Stomach smooth muscle (tissue), 2 donors: Measurements from ENCODE around the gene PODXL2.

Experiments
- H3K27ac ChIP-seq: one replicate; pipeline ENCODE4 v1.7.0; 2013; ENCODE audit warnings: mild to moderate bottlenecking, low read length, inconsistent platforms
- H3K27me3 ChIP-seq, 2 donors: one replicate each; pipeline ENCODE4 v1.7.0; 2013; ENCODE audit warnings: low read length in 2 of 2; ENCODE audit not compliant: insufficient read depth in 2 of 2, control insufficient read depth in 1 of 2
- H3K36me3 ChIP-seq, 2 donors: one replicate each; pipeline ENCODE4 v1.7.0; 2013; ENCODE audit warnings: low read length in 2 of 2; ENCODE audit not compliant: control insufficient read depth in 2 of 2, insufficient read depth in 2 of 2
- H3K4me1 ChIP-seq: one replicate; pipeline ENCODE4 v1.7.0; 2013; ENCODE audit warnings: low read length; ENCODE audit not compliant: control insufficient read depth, insufficient read depth
- H3K4me3 ChIP-seq, 2 donors: one replicate each; pipeline ENCODE4 v1.7.0; 2013; ENCODE audit warnings: low read length in 2 of 2
- H3K9ac ChIP-seq, 2 donors: one replicate each; pipeline ENCODE4 v1.7.0; 2013; ENCODE audit warnings: low read length in 2 of 2, mild to moderate bottlenecking in 1 of 2
- H3K9me3 ChIP-seq, 2 donors: one replicate each; pipeline ENCODE4 v1.7.0; 2013; ENCODE audit warnings: low read length in 2 of 2; ENCODE audit not compliant: control insufficient read depth in 2 of 2
- donor health status: healthy.
- donor health status: Pancreatic carcinoma.

PODXL2 gene, protein sequence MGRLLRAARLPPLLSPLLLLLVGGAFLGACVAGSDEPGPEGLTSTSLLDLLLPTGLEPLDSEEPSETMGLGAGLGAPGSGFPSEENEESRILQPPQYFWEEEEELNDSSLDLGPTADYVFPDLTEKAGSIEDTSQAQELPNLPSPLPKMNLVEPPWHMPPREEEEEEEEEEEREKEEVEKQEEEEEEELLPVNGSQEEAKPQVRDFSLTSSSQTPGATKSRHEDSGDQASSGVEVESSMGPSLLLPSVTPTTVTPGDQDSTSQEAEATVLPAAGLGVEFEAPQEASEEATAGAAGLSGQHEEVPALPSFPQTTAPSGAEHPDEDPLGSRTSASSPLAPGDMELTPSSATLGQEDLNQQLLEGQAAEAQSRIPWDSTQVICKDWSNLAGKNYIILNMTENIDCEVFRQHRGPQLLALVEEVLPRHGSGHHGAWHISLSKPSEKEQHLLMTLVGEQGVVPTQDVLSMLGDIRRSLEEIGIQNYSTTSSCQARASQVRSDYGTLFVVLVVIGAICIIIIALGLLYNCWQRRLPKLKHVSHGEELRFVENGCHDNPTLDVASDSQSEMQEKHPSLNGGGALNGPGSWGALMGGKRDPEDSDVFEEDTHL

DNA sequence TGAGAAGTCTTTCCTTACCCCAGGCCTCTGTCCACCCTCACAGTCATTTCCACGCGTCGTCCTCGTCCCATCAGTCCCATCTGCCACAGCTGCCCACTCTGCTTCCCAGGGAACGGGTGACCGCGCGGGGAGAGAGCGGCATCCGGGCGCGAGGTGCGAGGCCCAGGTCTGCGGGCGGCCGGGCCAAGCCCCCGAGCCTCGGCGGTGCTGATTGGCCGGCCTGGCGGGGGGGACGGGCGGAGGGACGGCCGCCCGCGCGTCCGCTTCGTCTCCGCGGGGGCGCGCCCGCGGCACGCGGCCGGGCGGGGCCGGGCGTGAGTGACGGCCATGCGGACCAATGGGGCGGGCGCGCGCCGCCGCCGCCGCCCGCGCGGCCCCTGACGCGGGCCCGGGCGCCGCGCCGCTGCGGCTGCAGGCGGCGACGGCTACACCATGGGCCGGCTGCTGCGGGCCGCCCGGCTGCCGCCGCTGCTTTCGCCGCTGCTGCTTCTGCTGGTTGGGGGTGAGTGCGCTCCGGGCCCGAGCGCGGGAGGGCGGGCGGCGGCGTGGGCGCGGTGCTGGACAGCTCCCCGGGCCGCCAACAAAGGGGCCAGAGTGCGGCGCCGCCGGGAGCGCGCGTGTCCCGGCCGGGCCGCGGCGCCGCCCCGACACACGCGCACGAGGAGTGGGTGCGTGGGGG is at the start of gene PODXL2:
PODXL2 (plus strand) TSS at position 398 of the 679 bp plus-strand sequence; CDS start at position 433, 35 bp downstream.
- Histone ChIP-seq H3K27ac (no peak within 1 kb of the TSS), H3K4me3 (peak within 1 kb of the TSS; percentile 59 to 76), H3K27me3 (peaks cover 0 to 5% of the 10 kb centered on the region in 2 donors), H3K4me1 (peaks cover 12% of the 10 kb centered on the region), H3K36me3 (no peaks in the 10 kb centered on the region), H3K9ac (peak within 1 kb of the TSS in 1 of 2 donors; percentile 44), H3K9me3 (no peaks in the 10 kb centered on the region)

DNA sequence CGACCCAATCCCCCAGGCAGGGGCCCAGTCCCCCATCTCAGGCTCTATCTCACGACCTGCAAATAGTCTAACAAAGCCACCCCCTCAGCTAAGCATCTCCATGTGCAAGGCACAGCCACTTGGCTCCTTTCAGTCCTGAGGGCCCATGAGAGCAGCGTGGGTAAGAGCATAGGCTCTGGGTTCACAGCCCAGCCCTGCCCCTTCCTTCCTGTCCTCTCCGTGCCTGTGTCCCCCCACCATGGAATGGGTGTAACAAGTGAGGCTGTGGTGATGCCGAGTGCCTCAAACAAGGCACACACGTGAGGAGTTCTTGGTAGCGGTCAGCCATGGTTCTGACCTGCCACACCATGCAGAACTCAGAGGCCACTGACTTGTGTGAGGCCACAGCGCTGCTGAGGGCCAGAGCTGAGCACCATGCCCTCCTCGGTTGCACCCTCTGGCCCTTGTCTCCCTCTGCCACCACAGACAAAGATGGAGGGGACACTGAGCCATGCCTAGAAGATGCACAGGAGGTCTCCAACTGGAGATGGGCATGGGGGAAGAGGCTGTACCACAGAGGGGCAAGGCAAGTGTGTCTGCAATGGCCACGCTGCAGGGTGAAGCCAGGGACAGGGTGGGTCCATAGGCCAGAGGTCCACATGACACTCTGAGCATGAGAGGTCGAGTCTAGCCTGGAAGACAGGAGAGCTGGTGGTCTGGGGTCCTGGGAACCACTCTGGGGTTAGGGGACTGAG is 48.5 kb upstream of the PODXL2 start:
- H3K36me3 ChIP-seq, result peaks cover 0 to 20% of the 10 kb centered on the region in 2 donors
- H3K9me3 ChIP-seq, result no peaks in the 10 kb centered on the region
- no peak overlapping the region for H3K9ac ChIP-seq
- no peaks in the 10 kb centered on the region for H3K27me3 ChIP-seq
- no peak overlapping the region for H3K4me3 ChIP-seq
- H3K27ac ChIP-seq, result no peak overlapping the region
- H3K4me1 ChIP-seq, result peaks cover 5% of the 10 kb centered on the region

DNA sequence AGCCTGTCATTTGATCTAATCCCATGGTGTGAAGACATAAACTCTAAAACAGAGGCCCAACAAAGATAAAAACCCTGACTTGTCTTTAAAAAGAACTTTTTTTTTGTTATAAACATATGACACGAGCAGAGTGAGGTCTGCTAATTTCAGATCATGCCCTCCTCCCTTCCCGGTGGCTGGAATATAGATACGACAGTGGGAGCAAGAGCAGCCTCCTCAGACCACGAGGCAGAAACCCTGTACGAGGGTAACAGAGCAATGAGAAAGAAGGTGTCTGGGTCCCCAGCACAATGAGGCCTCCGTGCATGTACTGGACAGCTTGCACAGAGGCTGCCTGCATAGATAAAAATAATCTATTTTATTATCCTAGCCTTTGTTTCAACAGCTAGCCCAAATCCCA is 44.3 kb upstream of the PODXL2 start:
- Histone ChIP-seq H3K9me3 (no peaks in the 10 kb centered on the region), H3K4me1 (peaks cover 35% of the 10 kb centered on the region), H3K27me3 (no peaks in the 10 kb centered on the region), H3K36me3 (peaks cover 3 to 8% of the 10 kb centered on the region in 2 donors), H3K27ac (no peak overlapping the region), H3K9ac (no peak overlapping the region), H3K4me3 (no peak overlapping the region)

DNA sequence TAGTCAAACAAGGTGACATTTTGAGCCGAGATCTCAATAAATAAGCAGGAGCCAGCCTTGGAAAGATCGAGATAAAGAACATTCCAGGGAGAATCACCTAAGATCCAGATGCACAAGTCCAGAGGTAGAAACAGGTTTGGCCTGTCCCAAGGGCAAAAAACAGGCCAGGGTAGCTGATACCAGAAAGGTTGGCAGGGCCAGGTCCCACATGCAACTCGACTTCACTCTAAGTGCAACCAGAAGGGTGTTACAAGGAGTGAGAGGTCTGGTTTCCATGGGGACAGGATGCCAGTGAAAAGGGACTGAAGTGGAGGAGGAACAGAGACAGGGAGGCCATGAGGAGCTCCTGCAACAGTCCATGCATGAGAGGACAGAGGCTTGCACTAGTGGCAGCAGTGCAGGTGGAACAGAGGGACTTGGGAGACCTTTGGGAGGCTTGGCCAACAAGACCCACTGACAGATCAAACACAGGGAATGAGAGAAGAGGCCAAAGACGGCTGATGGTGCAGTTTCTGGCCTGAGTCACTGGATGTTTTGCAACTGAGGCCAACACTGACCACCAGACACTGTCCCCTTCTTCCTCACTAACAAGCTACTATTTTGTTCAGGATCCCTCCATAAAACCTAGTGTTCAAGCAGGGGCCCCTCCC is 43.7 kb upstream of the PODXL2 start:
- Histone ChIP-seq H3K4me1 (peaks cover 34% of the 10 kb centered on the region), H3K9ac (no peak overlapping the region), H3K4me3 (no peak overlapping the region), H3K27me3 (no peaks in the 10 kb centered on the region), H3K36me3 (peaks cover 3 to 4% of the 10 kb centered on the region in 2 donors), H3K27ac (no peak overlapping the region), H3K9me3 (no peaks in the 10 kb centered on the region)

DNA sequence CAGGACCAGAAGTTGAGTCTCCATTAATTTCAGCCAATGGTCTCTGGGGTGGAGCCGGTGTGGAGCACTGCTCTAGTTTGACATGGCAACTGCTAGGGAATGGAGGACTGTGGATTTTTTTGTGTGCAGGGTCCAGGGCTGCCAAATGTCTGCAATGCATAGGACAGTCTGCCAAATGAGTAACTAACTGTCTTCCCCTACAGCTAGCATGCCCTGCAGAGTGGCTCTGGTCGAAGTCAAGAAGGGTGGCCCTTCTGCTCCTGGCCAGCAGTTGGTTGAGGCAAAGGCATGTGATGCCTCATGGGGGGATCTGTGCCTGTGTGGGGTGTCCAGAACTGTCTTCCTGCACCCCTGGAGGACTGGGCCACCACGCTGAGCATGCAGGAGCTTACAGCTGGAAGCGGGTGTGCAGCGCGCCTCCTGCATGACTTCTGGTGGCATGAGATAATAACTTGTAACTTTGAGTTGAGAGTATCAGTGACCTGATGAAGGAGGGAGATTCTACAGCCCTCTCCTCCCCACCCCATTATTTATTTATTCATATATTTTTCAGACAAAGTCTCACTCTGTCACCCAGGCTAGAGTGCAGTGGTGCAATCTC is 43.1 kb upstream of the PODXL2 start:
- Histone ChIP-seq H3K36me3 (peaks cover 2 to 3% of the 10 kb centered on the region in 2 donors), H3K9me3 (no peaks in the 10 kb centered on the region), H3K9ac (no peak overlapping the region), H3K27ac (no peak overlapping the region), H3K4me1 (peaks cover 34% of the 10 kb centered on the region), H3K4me3 (no peak overlapping the region), H3K27me3 (no peaks in the 10 kb centered on the region)

DNA sequence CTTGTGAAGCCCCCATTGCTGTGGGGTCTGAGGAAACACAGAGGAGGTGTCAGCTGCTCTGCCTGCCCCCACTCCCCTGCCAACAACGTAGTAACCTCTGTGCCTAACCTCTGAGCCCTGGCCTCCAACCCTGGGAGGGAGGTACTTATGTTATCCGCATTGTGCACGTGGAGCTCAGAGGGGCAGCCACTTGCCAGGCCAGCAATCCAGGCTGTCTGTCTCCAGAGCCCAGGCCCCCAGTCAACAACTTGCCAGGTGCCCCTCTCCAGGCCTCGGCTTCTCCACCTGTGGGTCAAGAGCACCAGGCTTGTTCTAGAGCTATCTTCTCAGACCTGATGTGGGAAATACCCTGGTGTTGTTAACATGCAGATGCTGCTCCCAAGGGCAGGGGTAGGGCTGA is 41.1 kb upstream of the PODXL2 start:
- Histone ChIP-seq H3K9ac (no peak overlapping the region), H3K4me1 (peaks cover 43% of the 10 kb centered on the region), H3K27me3 (no peaks in the 10 kb centered on the region), H3K36me3 (peaks cover 2 to 3% of the 10 kb centered on the region in 2 donors), H3K4me3 (peak overlapping the region in 1 of 2 donors; percentile 15), H3K9me3 (no peaks in the 10 kb centered on the region), H3K27ac (no peak overlapping the region)

DNA sequence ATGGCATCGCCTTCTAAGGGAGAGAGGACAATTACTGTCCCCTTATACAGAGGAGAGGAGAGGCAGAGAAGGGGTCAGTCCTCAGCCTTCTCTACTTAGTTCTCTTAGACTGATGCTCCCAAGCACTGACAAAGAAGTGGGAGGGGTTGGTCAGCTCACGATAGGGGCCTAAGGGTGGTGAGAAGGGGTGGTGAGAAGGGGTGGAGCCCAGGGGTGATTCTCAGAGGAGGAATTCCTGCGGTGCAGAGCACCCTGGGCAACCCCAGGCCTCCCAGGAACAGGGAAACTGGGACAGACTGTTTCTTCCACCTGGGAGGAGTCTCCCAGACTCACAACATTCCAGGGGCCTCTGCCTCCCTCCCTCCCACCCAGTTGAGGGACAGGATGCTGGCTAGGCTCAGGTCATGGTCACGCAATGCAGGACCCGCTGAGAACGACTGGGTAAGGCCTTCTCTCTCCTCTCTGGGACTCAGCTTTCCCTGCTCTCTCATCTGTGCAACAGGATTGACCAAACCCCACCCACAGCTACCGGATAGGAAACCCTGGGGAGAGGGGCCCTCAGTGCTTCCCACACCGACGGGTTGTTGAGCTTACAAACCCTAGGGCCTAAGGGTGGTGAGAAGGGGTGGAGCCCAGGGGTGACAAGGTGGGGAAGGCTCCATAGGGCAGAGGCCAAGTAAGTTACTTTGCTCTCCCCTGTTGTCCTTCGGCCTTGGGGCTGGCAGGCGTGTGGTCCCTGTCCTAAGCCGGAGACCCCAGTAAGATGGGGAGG is 40.0 kb upstream of the PODXL2 start:
- Histone ChIP-seq H3K36me3 (peaks cover 2 to 3% of the 10 kb centered on the region in 2 donors), H3K9ac (peak overlapping the region; percentile 87 to 95), H3K27me3 (no peaks in the 10 kb centered on the region), H3K9me3 (no peaks in the 10 kb centered on the region), H3K4me1 (peaks cover 43% of the 10 kb centered on the region), H3K27ac (peak overlapping the region; percentile 76), H3K4me3 (peak overlapping the region; percentile 87 to 90)

DNA sequence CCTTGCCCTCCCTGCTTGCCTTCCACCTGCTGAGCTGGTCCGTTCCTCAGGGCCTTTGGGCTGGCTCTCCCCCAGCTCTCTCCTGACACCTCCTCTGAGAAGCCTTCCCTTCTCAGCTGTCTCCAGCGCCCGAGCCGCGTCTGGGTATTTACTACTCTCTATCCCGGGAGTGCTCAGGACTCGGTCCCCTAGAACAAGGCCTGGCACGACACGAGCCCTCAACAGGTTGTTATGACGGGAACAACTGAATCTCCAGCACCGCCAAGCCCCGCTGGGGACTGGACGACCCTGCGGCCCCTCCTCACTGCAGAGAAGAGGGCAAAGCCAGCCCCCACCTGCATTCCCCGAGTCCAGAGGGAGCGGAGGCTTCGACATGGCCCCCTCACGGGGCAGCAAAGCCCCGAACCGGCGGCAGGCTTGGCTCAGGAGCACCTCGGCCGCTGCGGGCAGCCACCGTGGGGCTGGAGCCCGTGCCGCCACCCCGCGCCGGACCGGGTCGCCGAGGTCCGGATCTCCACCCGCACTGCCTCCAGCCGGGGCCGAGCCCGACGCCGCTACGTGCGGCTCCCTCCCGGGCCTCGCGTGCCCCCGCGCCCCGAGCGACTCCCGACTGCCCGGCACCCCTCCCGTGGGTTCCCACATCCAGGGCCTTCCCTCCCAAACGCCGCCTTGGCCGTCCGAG is 39.2 kb upstream of the PODXL2 start:
- Histone ChIP-seq H3K27ac (peak overlapping the region; percentile 76), H3K9ac (peak overlapping the region; percentile 87 to 95), H3K4me1 (peaks cover 43% of the 10 kb centered on the region), H3K9me3 (no peaks in the 10 kb centered on the region), H3K27me3 (no peaks in the 10 kb centered on the region), H3K36me3 (peaks cover 2 to 3% of the 10 kb centered on the region in 2 donors), H3K4me3 (peak overlapping the region; percentile 87 to 90)

DNA sequence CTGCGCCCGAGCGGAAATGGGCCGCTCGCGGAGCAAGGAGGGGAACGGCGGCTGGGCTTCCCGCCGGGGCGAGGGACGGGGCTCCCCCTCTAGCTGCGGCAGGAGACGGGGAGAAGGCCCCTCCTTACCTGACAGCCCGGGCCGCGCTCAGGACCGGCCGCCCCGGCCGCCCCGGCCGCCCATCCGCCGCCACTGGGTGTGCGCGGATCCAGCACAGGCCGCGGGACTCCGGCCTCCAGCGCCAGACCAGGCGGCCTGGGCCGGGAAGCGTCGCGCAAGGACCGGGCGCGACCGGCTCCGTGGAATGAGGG is 38.7 kb upstream of the PODXL2 start:
- Histone ChIP-seq H3K9ac (peak overlapping the region; percentile 87 to 95), H3K36me3 (peaks cover 2 to 3% of the 10 kb centered on the region in 2 donors), H3K4me1 (peaks cover 43% of the 10 kb centered on the region), H3K27me3 (no peaks in the 10 kb centered on the region), H3K27ac (peak overlapping the region; percentile 76), H3K9me3 (no peaks in the 10 kb centered on the region), H3K4me3 (peak overlapping the region; percentile 87 to 90)
